SIG-M5 treated with dmso at 0.1 percent for 504 hours (cell line): ENCODE measurements around the gene CUL1.
A peak's percentile ranks its signal among the peaks of the same experiment; 100 is the strongest.
"Not testable (repeated sequence)": the region's sequence is repeated elsewhere in the genome, so short reads cannot be mapped to it uniquely, and the experiment has no call there.

Experiments used
- DNase-seq: peaks from one replicate; lab custom pipeline; 2025; ENCODE audit not compliant: unreplicated experiment; lab: John Stamatoyannopoulos, UW

Gene CUL1

DNA sequence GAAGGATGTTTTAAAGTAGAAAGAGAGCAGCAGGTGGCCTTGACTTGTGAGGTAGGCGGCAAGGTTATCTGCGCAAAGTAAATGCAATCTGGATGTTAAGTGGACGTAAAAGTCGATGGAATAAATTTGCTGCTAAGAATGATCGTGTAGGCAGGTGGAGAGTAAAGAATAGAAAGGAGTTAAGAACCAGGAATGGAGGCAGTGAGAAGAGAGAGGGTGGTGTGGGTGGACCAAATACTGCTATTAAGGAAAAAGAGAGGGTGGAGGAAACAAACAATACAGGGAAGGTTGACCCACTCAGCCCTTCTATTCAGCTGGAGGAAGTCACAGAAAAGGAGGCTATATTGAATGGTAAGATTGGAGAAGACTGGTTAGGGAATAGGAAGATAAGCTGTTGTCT is 1.9 kb upstream of the CUL1 start:
- DNase-seq = no peak

DNA sequence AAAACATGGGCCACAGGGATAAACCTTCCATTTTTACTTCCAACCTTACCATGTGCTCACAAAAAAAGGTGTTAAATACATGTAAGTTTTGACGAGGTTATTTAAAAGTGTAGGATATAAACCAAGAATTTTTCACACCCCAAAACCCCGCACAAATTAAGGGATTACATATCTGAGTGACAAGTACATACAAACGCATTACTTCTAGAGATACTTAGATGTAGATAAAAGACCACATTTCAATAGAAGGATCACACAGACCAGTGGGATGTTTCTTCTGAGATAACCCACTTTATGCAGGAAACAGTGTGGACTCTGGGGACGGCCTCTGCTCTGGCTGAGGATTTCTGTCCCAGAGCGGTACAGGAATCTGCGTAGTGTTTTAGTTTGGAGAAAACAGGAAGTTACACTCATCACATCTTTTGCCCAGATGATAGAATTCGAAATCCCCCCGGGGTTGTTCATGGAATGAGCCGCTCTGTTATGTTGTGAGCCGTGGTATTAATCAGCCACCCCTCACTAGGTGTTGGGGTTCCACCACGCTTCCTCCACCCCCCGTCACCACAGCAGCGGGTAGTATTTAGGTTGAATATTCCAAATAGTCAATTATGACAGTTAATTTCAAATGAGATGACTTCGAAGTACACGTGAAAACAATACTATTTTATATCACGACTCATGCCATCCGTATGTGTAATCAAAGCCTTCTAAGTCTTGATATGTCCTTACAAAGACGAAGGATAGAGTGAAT is 1.3 kb upstream of the CUL1 start:
- peak; percentile 20 for DNase-seq

DNA sequence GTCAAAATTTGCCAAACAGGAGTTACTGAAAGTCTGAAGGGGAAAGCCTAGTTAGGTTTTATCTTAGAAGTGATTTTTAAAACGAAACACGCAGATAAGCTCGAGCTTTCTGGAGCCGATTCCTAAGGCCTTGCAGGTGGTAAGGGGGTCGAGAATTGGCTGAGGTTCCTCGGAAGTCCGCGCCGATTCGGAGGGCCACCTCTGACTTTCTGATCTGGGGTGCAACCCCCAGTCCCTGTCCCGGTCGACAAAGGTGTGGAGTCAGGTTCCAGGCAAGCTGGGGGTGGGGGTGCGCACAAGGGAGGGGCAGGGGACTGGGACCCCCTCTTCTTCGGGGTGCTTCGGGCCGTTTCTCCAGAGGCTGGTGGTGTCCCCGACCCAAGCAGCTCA is 701 bp upstream of the CUL1 start:
- peak; percentile 6 for DNase-seq

DNA sequence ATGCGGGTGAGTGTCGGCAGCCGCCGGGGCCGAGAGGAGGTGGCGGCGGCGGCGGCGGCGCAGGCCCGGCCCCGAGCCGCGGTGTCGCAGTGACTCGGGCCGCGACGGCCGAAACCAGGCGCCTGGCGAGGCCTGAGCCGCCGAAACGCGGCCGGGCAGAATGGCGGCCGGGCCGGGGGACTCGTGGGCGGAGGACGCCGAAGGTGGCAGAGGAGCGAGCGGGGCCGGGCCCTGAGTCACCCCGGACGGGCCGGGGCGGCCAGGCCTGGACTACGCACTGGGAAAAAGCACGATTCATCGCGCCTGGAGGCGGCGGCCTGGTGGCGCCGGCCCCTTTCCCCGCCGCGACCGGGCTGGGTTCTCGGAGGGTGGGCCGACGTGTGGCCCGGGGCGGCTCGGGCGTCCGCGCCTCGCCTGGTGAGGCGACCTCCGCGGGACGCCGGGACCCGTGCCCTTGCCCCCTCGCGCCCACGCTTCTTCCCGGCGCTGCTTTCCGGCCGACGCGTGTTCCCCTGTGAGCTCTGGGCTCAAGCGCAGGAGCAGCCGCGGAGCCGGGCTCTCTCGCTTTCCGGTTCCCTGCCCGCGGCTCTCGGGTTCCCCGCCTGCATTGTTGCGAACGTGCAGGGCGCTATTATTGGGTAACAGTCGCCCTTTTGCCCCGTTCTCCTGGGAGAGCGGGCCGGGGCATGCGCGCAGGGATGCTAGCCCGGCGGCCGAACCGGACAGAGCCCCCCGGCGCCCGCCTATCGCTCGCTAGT is 500 bp downstream of the CUL1 start:
- DNase-seq = peak; percentile 35

DNA sequence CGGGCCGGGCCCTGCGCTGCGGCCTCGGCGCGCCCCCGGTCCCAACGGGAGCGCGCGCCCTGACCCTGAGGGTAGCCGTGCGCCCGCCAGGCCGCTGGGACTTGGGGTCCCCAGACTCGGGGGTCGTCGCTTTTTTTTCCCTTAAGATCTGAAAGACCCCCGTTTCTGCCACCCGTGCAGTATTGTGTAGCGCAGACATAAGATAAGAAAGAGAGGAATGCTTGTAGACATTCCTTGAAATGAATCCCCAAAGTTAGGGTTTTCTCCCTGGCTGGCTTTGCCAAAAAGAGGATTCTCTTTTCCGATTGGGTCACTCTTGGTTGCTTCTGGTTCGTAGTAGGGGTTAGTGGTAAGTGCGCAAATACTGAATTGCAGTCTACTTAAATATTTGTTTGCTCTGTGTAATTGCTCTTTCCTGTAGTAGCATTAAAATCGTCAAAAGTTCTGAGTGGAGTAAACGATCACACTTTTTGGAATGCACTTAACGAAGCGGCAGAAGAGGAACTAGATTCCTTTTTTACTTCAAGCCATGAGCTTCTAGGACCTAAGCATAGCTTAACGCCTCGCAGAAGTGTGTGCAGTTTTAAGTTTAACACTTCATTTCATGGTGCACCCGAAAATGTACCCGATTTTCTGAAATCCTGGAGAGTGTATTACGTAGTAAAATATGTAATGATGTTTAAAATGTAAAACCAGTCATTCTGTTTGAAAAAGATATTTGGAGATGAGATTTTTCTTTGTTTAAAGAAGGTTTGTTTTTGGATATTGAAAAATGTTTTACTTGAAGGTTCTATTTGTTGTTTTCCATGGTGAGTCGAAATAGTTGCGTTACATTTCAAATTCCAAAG is 1.3 kb downstream of the CUL1 start:
- peak; percentile 69 for DNase-seq

DNA sequence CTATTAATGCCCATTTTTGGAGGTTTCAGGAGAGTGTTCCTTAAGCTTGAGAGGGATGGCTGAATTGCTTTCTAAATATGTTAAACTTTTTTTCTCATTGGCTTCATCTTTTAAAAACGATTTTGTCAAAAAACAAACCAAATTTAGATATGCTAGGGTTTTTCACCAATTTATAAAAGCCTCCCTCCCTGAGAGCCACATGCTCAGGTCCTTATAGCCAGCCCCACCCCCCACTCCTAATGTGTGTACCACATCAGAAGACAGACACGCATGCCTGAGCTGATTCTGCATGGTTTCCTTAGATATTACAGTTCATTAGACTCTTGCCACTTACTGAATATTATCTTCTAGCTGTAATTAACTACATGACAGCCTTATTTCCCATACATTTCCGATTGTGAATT is 2.0 kb downstream of the CUL1 start:
- DNase-seq = peak; percentile 56

DNA sequence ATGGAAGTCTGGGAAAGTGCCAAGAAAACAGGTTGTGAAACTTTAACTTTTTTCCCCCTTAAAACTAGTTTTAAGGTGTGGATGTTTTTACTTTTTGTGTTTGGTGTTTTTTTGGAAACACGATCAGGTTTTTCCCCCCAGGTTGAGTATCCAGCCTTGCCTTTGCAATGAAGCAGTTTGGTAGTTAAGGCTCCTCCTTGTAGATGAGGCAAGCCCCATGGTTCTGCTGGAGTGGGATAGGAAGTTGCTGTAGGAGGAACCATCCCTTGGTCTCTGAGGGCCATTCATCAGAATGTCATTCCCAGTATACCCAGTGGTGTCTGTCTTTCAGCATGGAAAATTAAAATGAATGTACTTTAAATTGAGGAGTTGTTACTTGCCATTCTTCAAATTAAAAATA is 2.7 kb downstream of the CUL1 start:
- DNase-seq = peak; percentile 34

DNA sequence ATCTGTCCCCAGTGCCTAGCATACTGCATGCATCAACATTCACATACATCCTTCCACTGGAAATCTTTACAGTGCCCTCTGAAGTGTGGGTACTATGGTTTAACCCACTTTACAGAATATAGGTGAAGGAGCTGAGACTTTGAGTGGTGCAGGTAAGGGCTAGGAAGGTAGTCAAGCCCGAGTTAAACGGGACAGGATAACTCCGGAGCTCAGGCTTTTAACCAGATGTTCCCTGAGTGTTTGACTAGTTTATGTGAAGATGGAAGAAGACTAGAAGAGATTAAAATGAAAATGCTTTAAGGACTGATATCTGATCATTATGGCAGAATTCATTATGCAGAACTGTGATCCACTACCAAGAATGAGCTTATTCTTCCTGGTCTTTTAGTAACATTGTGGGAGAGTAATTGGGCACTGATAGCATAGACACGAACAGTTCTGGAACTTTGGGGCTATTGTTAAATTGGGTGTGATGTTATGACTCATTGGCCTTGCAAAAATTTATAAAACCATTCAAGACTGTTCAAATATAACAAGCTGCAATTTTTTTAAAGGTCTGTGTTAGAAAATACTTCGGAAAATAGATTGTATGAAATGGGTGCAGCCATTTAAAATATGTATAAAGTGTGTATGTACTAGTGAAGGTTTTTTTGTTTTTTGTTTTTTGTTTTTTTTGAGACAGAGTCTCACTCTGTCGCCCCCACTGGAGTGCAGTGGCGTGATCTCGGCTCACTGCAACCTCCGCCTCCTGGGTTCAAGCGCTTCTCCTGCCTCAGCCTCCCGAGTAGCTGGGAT is 4.4 kb downstream of the CUL1 start:
- DNase-seq = no peak

DNA sequence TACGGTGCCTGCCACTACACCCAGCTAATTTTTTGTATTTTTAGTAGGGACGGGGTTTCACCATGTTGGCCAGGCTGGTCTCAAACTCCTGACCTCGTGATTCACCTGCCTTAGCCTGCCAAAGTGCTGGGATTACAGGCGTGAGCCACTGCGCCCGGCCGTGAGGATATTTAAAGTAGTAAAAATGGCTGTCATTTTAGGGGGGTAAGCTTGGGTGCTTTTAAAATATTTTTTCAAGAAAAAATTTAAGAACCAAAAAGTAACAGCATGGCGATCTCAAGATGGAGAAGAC is 4.9 kb downstream of the CUL1 start:
- DNase-seq = not testable (repeated sequence)

DNA sequence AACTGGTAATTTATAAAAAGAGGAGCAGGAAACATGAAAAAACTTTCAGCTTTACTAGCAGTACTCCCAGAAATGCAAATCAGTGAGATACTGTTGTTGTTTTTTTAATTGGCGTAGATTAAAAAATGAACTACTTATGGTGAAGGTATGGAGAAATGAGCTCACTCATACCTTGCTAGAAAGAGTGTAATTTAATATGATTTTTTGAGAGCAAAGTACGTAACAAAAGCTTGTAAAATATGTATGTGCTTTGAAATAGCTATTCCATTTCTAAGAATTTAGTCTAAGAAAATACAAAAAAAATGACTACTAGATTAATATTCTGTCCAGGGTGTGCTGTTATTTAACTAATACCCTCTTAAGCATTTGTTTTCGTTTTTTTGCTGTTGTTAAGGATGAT is 5.5 kb downstream of the CUL1 start:
- DNase-seq = no peak

DNA sequence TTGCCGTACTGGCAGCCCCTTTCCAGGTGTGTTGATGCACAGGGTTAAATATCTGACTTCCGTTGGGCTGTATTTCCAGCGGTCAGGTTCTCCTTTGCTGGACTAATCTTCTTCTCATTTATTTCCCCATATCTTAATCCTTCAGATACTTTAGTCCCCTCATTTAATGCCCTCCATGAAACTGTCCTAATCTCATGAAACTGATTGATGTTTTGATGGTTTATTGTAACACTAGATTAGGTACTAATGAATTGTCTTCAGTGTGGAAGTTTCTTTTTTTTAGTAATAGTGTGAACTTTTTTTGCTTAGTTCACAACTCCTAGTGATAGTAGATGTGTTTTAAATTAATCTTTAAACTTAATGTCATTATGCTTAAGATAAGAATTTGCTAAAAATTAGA is 6.3 kb downstream of the CUL1 start:
- DNase-seq = no peak

DNA sequence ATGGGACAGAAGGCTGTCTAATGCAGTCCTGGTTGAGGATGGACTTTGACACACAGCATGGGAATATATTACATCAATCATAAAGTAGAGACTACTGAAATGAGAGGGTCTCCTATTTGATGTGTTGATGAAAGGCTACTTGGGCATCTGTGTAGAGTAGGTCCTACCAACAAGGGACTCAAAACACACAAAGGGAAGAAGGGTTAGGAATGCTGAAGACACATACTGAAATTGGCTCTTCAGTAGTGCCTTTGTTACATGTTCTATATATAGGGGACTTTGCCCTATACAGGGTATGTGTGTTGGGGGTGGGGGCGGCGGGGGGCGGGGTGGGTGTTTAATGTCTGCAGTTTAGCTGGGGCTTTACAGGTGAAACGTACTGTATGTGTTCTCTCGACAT is 7.7 kb downstream of the CUL1 start:
- no peak for DNase-seq

DNA sequence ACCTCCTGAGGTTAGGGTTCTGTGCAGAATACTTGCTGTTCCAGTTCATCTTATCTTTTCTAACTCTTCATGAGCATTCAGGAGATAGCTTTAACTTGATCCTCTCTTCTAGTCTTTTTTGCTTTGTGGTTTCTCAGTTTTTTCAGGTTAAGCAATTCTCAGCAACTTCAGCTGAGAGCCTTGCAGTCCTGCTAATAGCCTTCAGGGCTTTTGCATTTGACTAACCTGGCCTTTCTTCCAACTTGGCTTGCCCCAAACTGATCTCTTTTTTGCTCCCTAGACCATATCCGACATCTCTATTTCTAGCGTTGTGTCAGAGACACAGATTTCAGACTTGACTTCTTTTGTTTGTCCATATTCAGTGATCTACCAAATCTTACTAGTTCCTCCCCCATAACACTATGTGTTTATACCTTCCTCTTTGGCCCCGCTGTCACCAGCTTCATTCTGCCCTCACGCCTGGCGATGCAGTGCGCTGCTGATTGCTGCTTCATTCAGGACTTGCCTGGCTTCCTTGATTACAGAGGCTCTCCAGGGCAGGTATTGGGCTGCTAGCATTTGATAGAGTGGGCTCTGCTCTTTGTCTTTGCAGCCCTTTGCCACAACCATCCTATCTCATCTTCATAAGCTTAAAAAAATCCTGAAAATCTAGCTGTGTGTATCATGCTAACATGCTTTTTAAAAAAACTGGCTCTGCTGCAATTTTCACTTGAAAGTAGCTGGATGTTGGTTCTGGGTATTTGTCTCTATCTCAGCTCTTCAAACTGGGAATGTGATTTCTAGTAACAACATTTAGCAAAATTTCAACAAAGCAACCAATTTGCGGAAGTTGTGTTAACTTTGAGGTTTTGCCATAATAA is 9.6 kb downstream of the CUL1 start:
- peak; percentile 55 for DNase-seq

DNA sequence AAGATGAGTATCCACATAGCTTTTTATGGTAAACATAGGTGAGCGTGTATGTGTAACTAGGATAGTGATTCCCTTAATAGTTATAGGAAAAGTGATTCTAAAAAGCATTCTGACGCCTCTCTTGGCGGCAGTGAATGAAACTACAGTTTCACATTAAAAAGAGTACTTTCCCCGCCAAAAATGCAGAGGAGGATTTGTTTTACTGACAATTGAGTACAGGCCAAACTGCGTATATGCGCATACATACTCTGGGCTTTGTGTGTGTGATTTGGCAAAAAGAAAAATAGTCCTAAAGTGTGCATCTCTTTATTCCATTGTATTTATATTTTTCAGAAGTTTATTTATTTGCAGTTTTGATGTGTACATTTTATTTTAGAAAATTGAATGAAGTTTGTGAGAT is 10.3 kb downstream of the CUL1 start:
- DNase-seq = no peak

DNA sequence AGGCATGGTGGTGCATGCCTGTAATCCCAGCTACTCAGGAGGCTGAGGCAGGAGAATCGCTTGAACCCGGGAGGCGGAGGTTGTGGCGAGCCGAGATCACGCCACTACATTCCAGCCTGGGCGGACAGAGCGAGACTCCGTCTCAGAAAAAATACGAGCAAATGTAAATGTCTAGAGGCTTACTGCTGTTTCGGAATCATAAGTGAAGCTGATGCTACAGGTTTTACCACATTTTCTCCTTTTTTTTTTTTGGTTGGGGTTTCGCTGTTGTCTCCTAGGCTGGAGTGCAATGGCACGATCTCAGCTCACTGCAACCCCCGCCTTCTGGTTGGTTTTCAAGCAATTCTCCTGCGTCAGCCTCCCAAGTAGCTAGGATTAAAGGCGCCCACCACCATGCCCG is 11.7 kb downstream of the CUL1 start:
- not testable (repeated sequence) for DNase-seq

DNA sequence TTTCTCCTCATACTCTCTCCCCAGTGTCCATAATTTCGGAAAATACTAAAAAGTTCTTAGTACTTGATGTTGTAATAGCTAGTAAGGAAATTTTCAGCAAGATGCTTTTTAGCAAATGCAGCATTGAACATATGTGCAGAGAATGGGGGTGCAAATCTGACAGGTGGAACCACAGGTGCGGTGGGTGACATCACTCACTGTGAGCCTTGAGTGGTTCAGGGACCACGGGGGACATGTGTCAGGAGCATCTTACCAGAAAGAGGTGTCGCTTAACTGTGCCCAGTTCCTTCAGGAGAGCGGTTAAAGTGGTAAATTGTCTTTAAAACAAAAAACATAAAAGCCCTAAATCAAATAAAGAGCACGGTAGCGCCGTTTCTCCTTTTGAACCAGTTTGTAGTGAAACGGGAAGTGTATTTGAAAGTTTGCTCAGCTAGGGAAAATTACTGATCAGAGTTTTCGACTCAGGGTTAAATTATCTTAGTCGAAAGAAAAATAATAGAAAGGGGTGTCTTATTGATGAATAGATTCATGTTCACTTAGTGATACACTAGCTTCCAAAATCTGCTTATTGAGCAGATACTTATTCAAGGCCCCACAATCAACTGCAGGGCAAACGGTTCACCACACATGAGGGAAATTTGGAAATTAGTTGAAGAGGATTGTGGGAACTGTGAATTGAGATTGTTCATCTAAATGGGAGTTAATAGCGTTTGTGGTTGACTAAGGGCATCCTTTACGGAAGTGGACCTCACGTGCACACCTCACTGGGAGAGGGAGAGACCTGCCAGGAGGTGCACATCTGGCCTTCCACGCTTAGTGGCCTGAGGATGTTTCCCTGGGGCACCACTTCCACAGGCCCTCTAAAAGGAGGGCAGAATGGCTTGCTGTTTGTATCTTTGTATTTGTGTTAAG is 12.7 kb downstream of the CUL1 start:
- no peak for DNase-seq

DNA sequence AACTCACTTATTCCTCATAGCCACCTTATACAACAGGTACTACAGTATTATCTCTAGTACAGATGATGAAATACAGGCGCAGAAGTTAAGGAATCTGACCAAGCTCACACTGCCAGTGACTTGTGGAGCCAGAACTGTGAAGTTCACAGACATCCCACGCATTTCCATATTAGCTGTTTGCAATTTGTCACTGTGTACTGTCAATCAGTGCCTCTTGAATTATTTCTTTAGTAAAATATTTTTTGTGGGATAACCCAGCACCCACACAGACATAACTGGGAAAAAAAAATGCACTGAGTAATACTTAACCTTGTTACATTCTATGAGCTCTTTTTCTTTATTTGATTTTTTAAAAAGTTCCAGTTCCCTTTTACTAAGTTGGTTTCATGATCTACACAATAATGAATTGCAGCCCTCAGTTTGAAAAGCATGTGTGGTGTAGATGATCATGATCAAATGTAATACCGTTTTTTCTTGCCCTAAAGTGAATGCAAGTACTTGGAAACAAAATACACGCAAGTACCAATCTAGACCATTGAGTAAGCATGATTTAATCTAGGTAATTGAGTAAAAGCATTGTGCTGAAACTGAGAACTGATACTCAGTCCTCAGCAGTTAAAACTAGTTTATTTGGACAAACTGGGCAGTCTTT is 14.1 kb downstream of the CUL1 start:
- DNase-seq = no peak

DNA sequence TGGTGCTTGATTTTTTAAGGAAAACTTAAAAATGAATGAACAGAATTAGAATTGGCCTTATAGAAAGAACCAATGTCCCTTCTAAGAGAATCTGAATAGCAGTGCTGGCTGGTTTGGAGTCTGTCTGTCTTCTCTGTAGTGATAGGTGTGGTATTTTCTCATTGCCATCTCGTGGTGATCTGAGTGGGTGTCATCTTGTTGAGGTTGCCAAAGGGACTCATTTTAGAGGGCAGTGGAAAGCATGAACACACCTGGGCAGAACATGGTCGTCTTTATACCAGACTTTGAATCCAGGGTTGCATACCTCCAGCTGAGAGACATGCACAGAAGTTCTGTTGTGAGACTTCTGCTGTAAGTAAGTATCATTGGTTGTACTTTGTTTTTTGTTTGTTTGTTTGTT is 15.8 kb downstream of the CUL1 start:
- no peak for DNase-seq

DNA sequence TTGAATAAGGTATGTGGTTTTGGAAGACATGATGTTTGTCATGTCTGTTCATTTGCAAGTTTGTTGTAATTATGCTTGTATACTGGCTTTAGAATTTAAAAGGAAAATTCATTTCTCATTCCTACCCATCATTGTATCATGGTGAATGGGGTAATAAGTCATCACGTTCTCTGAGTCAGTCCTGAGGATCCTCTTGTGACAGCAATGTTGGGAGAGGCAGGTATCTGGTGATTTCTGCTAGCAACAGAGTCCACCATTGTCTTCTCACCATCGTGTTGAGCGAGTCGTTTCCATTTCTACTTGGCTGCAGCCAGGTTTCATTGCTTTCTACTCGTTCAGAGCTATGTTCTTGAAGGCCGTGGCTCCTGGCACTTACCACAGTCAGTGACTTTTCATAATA is 16.3 kb downstream of the CUL1 start:
- DNase-seq = no peak
